Endothelial cell (in vitro differentiated cells): ENCODE results near the gene MAML3. TPM values are rescaled to one million over a fixed set of nuclear protein-coding genes. Genes with fewer than 3 reads are reported as not detected.

Experiments
- DNase-seq: peaks from one replicate; pipeline ENCODE4 v3.0.0; 2021; ENCODE audit warnings: low spot score
- H3K27ac Mint-ChIP-seq: one replicate; pipeline ENCODE4 v1.8.0; 2021; ENCODE audit warnings: mixed read lengths, inconsistent platforms; ENCODE audit not compliant: unreplicated experiment
- H3K27me3 Mint-ChIP-seq: one replicate; pipeline ENCODE4 v1.8.0; 2021; ENCODE audit warnings: mild to moderate bottlenecking, moderate library complexity, mixed read lengths, inconsistent platforms; ENCODE audit not compliant: unreplicated experiment
- H3K36me3 Mint-ChIP-seq: one replicate; pipeline ENCODE4 v1.8.0; 2021; ENCODE audit warnings: mild to moderate bottlenecking, low read depth, mixed read lengths, inconsistent platforms; ENCODE audit not compliant: unreplicated experiment
- H3K4me1 Mint-ChIP-seq: one replicate; pipeline ENCODE4 v1.8.0; 2021; ENCODE audit warnings: mild to moderate bottlenecking, mixed read lengths, inconsistent platforms; ENCODE audit not compliant: unreplicated experiment
- H3K4me3 Mint-ChIP-seq: one replicate; pipeline ENCODE4 v1.8.0; 2021; ENCODE audit warnings: mild to moderate bottlenecking, mixed read lengths, inconsistent platforms; ENCODE audit not compliant: unreplicated experiment
- H3K9me3 Mint-ChIP-seq: one replicate; pipeline ENCODE4 v1.8.0; 2021; ENCODE audit warnings: mixed read lengths, inconsistent platforms; ENCODE audit not compliant: unreplicated experiment
- CTCF ChIP-seq: fragments of 200-600 bp; sonication (generic); IDR thresholded peaks from one replicate; pipeline ENCODE4 v1.5.0; 2021; ENCODE audit warnings: antibody characterized with exemption; ENCODE audit not compliant: unreplicated experiment
- long read RNA-seq: library from polyadenylated mRNA; unstranded; transcript quantifications from one replicate; pipeline ENCODE4 v2.0.0, GENCODE V29; 2020; ENCODE audit not compliant: unreplicated experiment
- total RNA-seq: library from RNA; stranded (reverse); fragmentation: NEBNext Ultra II Directional; extraction: Animal tissue kit (Norgen Biotek cat#: 25700); gene quantifications from one replicate; pipeline ENCODE4 v1.2.1, GENCODE V29; 2021; ENCODE audit not compliant: unreplicated experiment

Gene MAML3
- 31.0 TPM for total RNA-seq
- long read RNA-seq, partial matches to known transcripts: 0 of 3 reads
- long read RNA-seq, other reads (novel, unspliced or antisense): 3 of 3 reads

- peaks cover 4% of the 10 kb centered on the region for H3K36me3 Mint-ChIP-seq
- peaks cover 14% of the 10 kb centered on the region for H3K27me3 Mint-ChIP-seq
- DNase-seq: peak; percentile 97
- no peak for TF ChIP-seq CTCF
- peak within 1 kb of the TSS; percentile 95 for H3K27ac Mint-ChIP-seq
- peaks cover 12% of the 10 kb centered on the region for H3K4me1 Mint-ChIP-seq
- peaks cover under 1% of the 10 kb centered on the region for H3K9me3 Mint-ChIP-seq
- peak within 1 kb of the TSS; percentile 100 for H3K4me3 Mint-ChIP-seq
Measured at GRCh38 chr4:140153718-140154571, at the start of gene MAML3. TSS of gene MAML3 (minus strand) at chr4:140154184. CDS start at chr4:140153327, 857 bp downstream.

- no peak for DNase-seq
- H3K27ac Mint-ChIP-seq: no peak overlapping the region
- H3K36me3 Mint-ChIP-seq: no peaks in the 10 kb centered on the region
- H3K9me3 Mint-ChIP-seq: no peaks in the 10 kb centered on the region
- no peaks in the 10 kb centered on the region for H3K4me1 Mint-ChIP-seq
- no peak for TF ChIP-seq CTCF
- H3K4me3 Mint-ChIP-seq: no peak overlapping the region
- no peaks in the 10 kb centered on the region for H3K27me3 Mint-ChIP-seq
Measured at GRCh38 chr4:140198942-140199341, 45.0 kb upstream of the MAML3 start.

GRCh38 chr4:140195806-140196205 lies 41.8 kb upstream of the MAML3 start:
- Mint-ChIP-seq H3K27ac (no peak overlapping the region), H3K27me3 (no peaks in the 10 kb centered on the region), H3K4me3 (no peak overlapping the region), H3K4me1 (no peaks in the 10 kb centered on the region), H3K9me3 (no peaks in the 10 kb centered on the region), H3K36me3 (no peaks in the 10 kb centered on the region)
- TF ChIP-seq CTCF: no peak
- no peak for DNase-seq

GRCh38 chr4:140189805-140190204 lies 35.8 kb upstream of the MAML3 start:
- Mint-ChIP-seq H3K9me3 (no peaks in the 10 kb centered on the region), H3K27ac (no peak overlapping the region), H3K4me1 (no peaks in the 10 kb centered on the region), H3K4me3 (no peak overlapping the region), H3K36me3 (no peaks in the 10 kb centered on the region), H3K27me3 (no peaks in the 10 kb centered on the region)
- DNase-seq: no peak
- TF ChIP-seq CTCF: no peak

- Mint-ChIP-seq H3K36me3 (no peaks in the 10 kb centered on the region), H3K4me1 (no peaks in the 10 kb centered on the region), H3K9me3 (no peaks in the 10 kb centered on the region), H3K4me3 (no peak overlapping the region), H3K27ac (no peak overlapping the region), H3K27me3 (no peaks in the 10 kb centered on the region)
- no peak for DNase-seq
- no peak for TF ChIP-seq CTCF
Measured at GRCh38 chr4:140188975-140189374, 35.0 kb upstream of the MAML3 start.
